ENCODE measurements around the gene SOX8. TPM values are rescaled to one million over a fixed set of nuclear protein-coding genes. Genes with fewer than 3 reads are reported as not detected.
A peak's percentile ranks its signal among the peaks of the same experiment; 100 is the strongest.

Gene SOX8
- total RNA-seq, 1 donor from 2014 or later: 1.2 TPM

DNA sequence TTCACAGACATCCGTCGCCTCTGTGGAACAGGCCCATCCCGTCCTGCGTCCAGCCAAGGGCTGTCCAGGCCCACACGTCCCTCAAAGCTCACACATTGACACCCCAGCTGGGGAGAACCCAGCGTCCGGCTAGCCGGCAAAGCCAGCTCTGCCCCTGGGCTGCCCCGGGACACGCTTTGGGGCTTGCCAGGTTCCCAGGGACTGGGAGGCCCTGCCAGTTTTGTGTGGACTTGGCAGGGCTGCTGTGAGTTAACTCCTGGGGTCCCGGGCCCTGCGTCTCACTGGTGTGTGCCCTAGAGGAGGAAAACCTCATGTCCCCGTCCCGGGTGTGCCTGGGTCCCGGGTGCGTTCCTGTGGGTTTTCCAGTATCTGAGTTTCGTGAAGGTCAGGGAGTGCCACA, 6.3 kb downstream of the SOX8 start:
- Mint-ChIP-seq H3K4me3 (ENCODE audit: low read depth) (no peak overlapping the region), H3K27ac (no peak overlapping the region), H3K4me1 (ENCODE audit: low read depth) (no peaks in the 10 kb centered on the region), H3K27me3 (ENCODE audit: low read depth) (peaks cover 4% of the 10 kb centered on the region), H3K36me3 (ENCODE audit: low read depth) (no peaks in the 10 kb centered on the region), H3K9me3 (no peaks in the 10 kb centered on the region)
- DNase-seq (ENCODE audit: low spot score): no peak
- intact Hi-C loops (cut with micrococcal nuclease): no loop called here

GRCh38 chr16:988471-989353, 7.1 kb downstream of the SOX8 start:
- no peaks in the 10 kb centered on the region for H3K4me1 Mint-ChIP-seq (ENCODE audit: low read depth)
- no peak overlapping the region for H3K27ac Mint-ChIP-seq
- no peaks in the 10 kb centered on the region for H3K27me3 Mint-ChIP-seq (ENCODE audit: low read depth)
- no peaks in the 10 kb centered on the region for H3K36me3 Mint-ChIP-seq (ENCODE audit: low read depth)
- DNase-seq (ENCODE audit: low spot score): no peak
- no peaks in the 10 kb centered on the region for H3K9me3 Mint-ChIP-seq
- intact Hi-C loops (cut with micrococcal nuclease): no loop called here
- no peak overlapping the region for H3K4me3 Mint-ChIP-seq (ENCODE audit: low read depth)

GRCh38 chr16:989354-989814, 7.8 kb downstream of the SOX8 start:
- Mint-ChIP-seq H3K4me3 (ENCODE audit: low read depth) (no peak overlapping the region), H3K36me3 (ENCODE audit: low read depth) (no peaks in the 10 kb centered on the region), H3K27ac (no peak overlapping the region), H3K4me1 (ENCODE audit: low read depth) (no peaks in the 10 kb centered on the region), H3K27me3 (ENCODE audit: low read depth) (no peaks in the 10 kb centered on the region), H3K9me3 (no peaks in the 10 kb centered on the region)
- DNase-seq (ENCODE audit: low spot score): no peak
- intact Hi-C loops (cut with micrococcal nuclease): no loop called here

GRCh38 chr16:990516-991291, 9.1 kb downstream of the SOX8 start:
- H3K4me3 Mint-ChIP-seq (ENCODE audit: low read depth): no peak overlapping the region
- H3K27me3 Mint-ChIP-seq (ENCODE audit: low read depth): peaks cover 8% of the 10 kb centered on the region
- no peaks in the 10 kb centered on the region for H3K4me1 Mint-ChIP-seq (ENCODE audit: low read depth)
- no peaks in the 10 kb centered on the region for H3K9me3 Mint-ChIP-seq
- H3K36me3 Mint-ChIP-seq (ENCODE audit: low read depth): no peaks in the 10 kb centered on the region
- no peak for DNase-seq (ENCODE audit: low spot score)
- H3K27ac Mint-ChIP-seq: no peak overlapping the region
- intact Hi-C loops (cut with micrococcal nuclease): no loop called here

- no peak for DNase-seq (ENCODE audit: low spot score)
- Mint-ChIP-seq H3K4me1 (ENCODE audit: low read depth) (no peaks in the 10 kb centered on the region), H3K27me3 (ENCODE audit: low read depth) (peaks cover 14% of the 10 kb centered on the region), H3K4me3 (ENCODE audit: low read depth) (no peak overlapping the region), H3K9me3 (no peaks in the 10 kb centered on the region), H3K36me3 (ENCODE audit: low read depth) (no peaks in the 10 kb centered on the region), H3K27ac (no peak overlapping the region)
- intact Hi-C loops (cut with micrococcal nuclease): no loop called here
Measured at GRCh38 chr16:991345-991744, 9.8 kb downstream of the SOX8 start.

DNA sequence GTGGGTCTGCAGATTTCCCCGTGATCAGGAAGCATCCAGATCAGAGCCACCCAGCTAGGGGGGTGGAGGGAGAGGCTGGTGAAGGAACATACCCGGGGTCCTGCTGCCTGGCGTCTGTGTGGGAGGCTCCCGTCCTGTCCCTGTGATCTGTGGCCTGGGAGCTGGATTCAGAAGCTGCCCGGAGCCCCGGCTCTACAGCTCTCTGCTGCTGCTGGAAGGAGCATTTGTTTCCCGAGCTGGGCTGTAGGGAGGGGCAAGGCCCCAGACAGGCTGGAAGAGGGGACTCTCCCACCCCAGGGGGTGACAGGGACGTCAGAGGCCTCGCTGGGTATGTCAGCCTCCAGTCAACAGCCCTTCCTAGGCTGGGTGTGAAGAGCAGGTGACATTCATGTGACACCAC, 10.2 kb downstream of the SOX8 start:
- intact Hi-C loops (cut with micrococcal nuclease): no loop called here
- H3K4me1 Mint-ChIP-seq (ENCODE audit: low read depth): peaks cover 1% of the 10 kb centered on the region
- no peaks in the 10 kb centered on the region for H3K9me3 Mint-ChIP-seq
- no peaks in the 10 kb centered on the region for H3K36me3 Mint-ChIP-seq (ENCODE audit: low read depth)
- no peak for DNase-seq (ENCODE audit: low spot score)
- H3K4me3 Mint-ChIP-seq (ENCODE audit: low read depth): no peak overlapping the region
- peaks cover 18% of the 10 kb centered on the region for H3K27me3 Mint-ChIP-seq (ENCODE audit: low read depth)
- H3K27ac Mint-ChIP-seq: no peak overlapping the region

DNA sequence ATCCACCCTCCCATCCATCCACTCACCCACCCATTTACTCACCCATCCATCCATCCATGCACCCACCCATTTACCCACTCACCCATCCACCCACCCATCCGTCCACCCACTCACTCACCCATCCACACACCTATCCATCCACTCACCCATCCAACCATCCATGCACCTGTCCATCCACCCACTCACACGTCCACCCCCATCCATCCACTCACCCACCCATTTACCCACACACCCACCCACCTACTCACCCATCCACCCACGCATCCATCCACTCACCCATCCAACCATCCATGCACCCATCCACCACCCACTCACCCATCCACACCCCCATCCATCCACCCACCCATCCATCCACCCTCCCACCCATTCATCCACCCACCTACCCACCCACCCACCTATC, 12.2 kb downstream of the SOX8 start:
- Mint-ChIP-seq H3K4me1 (ENCODE audit: low read depth) (peaks cover 7% of the 10 kb centered on the region), H3K27me3 (ENCODE audit: low read depth) (peaks cover 26% of the 10 kb centered on the region), H3K9me3 (no peaks in the 10 kb centered on the region), H3K27ac (no peak overlapping the region), H3K4me3 (ENCODE audit: low read depth) (no peak overlapping the region), H3K36me3 (ENCODE audit: low read depth) (no peaks in the 10 kb centered on the region)
- intact Hi-C loops (cut with micrococcal nuclease): no loop called here
- DNase-seq (ENCODE audit: low spot score): no peak

DNA sequence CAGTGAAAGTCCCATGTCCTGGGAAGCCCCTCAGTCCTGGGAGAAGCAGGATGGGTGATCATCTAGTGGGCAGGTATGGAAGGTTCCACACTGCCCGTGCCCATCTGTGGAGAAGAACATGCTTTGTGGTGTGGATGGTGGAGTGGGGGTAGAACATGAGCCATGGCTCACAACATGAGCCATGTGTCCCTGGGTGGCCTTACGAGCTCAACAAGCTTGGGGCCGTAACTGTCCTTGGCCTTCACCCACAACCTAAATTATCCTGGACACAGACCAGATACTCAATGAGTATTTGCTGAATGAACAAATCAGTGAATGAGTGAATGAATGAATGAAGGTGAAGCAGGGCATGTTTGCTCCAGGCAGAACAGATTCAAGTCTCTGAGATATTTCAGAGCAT, 13.5 kb downstream of the SOX8 start:
- Mint-ChIP-seq H3K9me3 (no peaks in the 10 kb centered on the region), H3K4me1 (ENCODE audit: low read depth) (peaks cover 7% of the 10 kb centered on the region), H3K4me3 (ENCODE audit: low read depth) (no peak overlapping the region), H3K36me3 (ENCODE audit: low read depth) (no peaks in the 10 kb centered on the region), H3K27me3 (ENCODE audit: low read depth) (peaks cover 29% of the 10 kb centered on the region), H3K27ac (no peak overlapping the region)
- intact Hi-C loops (cut with micrococcal nuclease): no loop called here
- no peak for DNase-seq (ENCODE audit: low spot score)

- intact Hi-C loops (cut with micrococcal nuclease): no loop called here
- Mint-ChIP-seq H3K27ac (no peak overlapping the region), H3K27me3 (ENCODE audit: low read depth) (peaks cover 29% of the 10 kb centered on the region), H3K4me1 (ENCODE audit: low read depth) (peaks cover 7% of the 10 kb centered on the region), H3K4me3 (ENCODE audit: low read depth) (no peak overlapping the region), H3K9me3 (no peaks in the 10 kb centered on the region), H3K36me3 (ENCODE audit: low read depth) (no peaks in the 10 kb centered on the region)
- DNase-seq (ENCODE audit: low spot score): no peak
Measured at GRCh38 chr16:995783-996182, 14.2 kb downstream of the SOX8 start.

- Mint-ChIP-seq H3K9me3 (no peaks in the 10 kb centered on the region), H3K4me3 (ENCODE audit: low read depth) (no peak overlapping the region), H3K27ac (no peak overlapping the region), H3K36me3 (ENCODE audit: low read depth) (no peaks in the 10 kb centered on the region), H3K27me3 (ENCODE audit: low read depth) (peaks cover 32% of the 10 kb centered on the region), H3K4me1 (ENCODE audit: low read depth) (peaks cover 7% of the 10 kb centered on the region)
- intact Hi-C loops (cut with micrococcal nuclease): no loop called here
- DNase-seq (ENCODE audit: low spot score): no peak
Measured at GRCh38 chr16:996681-997080, 15.1 kb downstream of the SOX8 start.

DNA sequence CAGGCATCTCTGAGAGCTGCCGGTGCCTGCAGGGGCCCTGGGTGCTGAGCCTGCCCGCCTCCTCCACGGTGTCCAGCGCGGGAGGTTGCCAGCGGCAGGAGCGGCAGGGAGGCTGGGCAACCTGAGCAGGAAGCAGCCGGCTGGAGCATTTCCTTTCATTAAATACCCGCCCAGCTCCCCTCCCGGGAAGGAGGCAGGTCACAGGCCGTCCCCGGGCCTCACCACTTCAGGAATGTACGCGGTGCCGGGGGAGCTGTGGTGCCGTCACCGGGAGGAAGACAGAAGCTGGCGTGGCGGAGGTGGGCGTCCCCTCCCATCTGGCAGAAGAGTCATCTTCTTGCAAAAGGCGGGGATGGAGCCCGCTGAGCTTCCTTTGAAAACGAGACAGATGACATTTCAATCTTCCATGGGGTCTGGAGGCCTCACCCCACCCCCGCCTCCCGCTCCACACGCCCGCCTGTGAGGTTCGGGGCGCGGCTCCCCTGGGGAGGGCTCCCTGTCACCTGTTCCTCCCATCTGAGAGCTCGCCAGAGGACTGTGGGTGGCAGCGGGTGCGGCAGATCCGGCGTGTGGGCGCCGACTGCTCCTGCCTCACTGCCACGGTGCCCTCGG, 16.0 kb downstream of the SOX8 start:
- peak overlapping the region; percentile 26 for H3K4me3 Mint-ChIP-seq (ENCODE audit: low read depth)
- H3K27me3 Mint-ChIP-seq (ENCODE audit: low read depth): peaks cover 33% of the 10 kb centered on the region
- H3K36me3 Mint-ChIP-seq (ENCODE audit: low read depth): no peaks in the 10 kb centered on the region
- DNase-seq (ENCODE audit: low spot score): no peak
- no peaks in the 10 kb centered on the region for H3K9me3 Mint-ChIP-seq
- H3K4me1 Mint-ChIP-seq (ENCODE audit: low read depth): peaks cover 7% of the 10 kb centered on the region
- intact Hi-C loops (cut with micrococcal nuclease): no loop called here
- H3K27ac Mint-ChIP-seq: no peak overlapping the region

- intact Hi-C loops (cut with micrococcal nuclease): no loop called here
- no peaks in the 10 kb centered on the region for H3K36me3 Mint-ChIP-seq (ENCODE audit: low read depth)
- H3K4me1 Mint-ChIP-seq (ENCODE audit: low read depth): peaks cover 11% of the 10 kb centered on the region
- no peak for DNase-seq (ENCODE audit: low spot score)
- no peak overlapping the region for H3K4me3 Mint-ChIP-seq (ENCODE audit: low read depth)
- H3K27ac Mint-ChIP-seq: no peak overlapping the region
- peaks cover 35% of the 10 kb centered on the region for H3K27me3 Mint-ChIP-seq (ENCODE audit: low read depth)
- no peaks in the 10 kb centered on the region for H3K9me3 Mint-ChIP-seq
Measured at GRCh38 chr16:998211-998610, 16.6 kb downstream of the SOX8 start.

- Mint-ChIP-seq H3K27ac (no peak overlapping the region), H3K4me1 (ENCODE audit: low read depth) (peaks cover 11% of the 10 kb centered on the region), H3K36me3 (ENCODE audit: low read depth) (no peaks in the 10 kb centered on the region), H3K9me3 (no peaks in the 10 kb centered on the region), H3K4me3 (ENCODE audit: low read depth) (no peak overlapping the region), H3K27me3 (ENCODE audit: low read depth) (peaks cover 35% of the 10 kb centered on the region)
- DNase-seq (ENCODE audit: low spot score): no peak
- intact Hi-C loops (cut with micrococcal nuclease): no loop called here
Measured at GRCh38 chr16:998615-999014, 17.0 kb downstream of the SOX8 start.
